ENCODE data around the gene CDH6. TPM values are rescaled to one million over a fixed set of nuclear protein-coding genes. Genes with fewer than 3 reads are reported as not detected.

Gene CDH6
- total RNA-seq, 2 experiments from 2014 or later, result not detected

- intact Hi-C loops (cut with DNase I, micrococcal nuclease), result no loop called here
- H3K27me3 Mint-ChIP-seq, result peaks cover 2% of the 10 kb centered on the region
- H3K27ac Mint-ChIP-seq, result no peak overlapping the region
- H3K9me3 Mint-ChIP-seq (ENCODE audit: low read depth), result no peaks in the 10 kb centered on the region
- ChIA-PET CTCF (no interaction called here), POLR2A (no interaction called here)
- no peaks in the 10 kb centered on the region for H3K36me3 Mint-ChIP-seq (ENCODE audit: low read depth)
- ATAC-seq (no peak), DNase-seq (no peak)
- no peaks in the 10 kb centered on the region for H3K4me1 Mint-ChIP-seq
- H3K4me3 Mint-ChIP-seq, result no peak overlapping the region
These were observed 33.2 kb downstream of the CDH6 start for GRCh38 chr5:31226651-31227050.

GRCh38 chr5:31229266-31229665, 35.8 kb downstream of the CDH6 start:
- Mint-ChIP-seq H3K4me3 (no peak overlapping the region), H3K36me3 (ENCODE audit: low read depth) (no peaks in the 10 kb centered on the region), H3K9me3 (ENCODE audit: low read depth) (no peaks in the 10 kb centered on the region), H3K4me1 (no peaks in the 10 kb centered on the region), H3K27ac (no peak overlapping the region), H3K27me3 (peaks cover 10% of the 10 kb centered on the region)
- POLR2A ChIA-PET, result no interaction called here
- intact Hi-C loops (cut with DNase I, micrococcal nuclease), result no loop called here
- DNase-seq, result no peak
- ATAC-seq, result no peak
- CTCF ChIA-PET, result interaction anchor here (0.9 kb wide), 2 partner anchors 18 to 242 kb away, joined by 3 read pairs; no protein-coding TSS in a partner anchor

DNA sequence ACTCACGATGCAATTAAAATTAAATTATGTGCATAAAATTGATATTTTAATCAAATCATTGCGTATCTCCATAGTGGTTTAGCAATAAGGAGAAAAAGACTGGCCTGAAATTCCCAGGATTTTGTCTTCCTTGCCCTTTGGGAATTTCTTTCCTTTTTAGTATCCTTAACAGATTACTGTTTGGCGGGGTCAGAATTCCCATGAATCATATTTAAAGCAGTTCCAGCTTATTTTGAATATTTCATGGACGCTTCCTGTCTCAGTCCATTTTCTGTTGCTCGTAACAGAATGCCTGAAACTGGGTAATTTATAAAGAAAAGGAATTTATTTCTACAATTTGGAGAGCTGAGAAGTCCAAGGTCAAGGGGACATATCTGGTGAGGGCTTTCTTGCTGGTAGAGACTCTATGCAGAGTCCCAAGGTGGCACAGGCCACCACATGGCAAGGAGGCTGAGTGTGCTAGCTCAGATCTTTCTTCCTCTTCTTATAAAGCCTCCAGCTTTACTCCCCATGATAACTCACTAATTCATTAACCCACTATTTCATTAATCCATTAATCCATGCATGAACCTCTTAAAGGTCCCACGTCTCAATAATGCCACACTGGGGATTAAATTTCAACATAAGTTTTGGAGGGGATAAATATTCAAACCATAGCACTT, 37.8 kb downstream of the CDH6 start:
- H3K4me3 Mint-ChIP-seq, result no peak overlapping the region
- no peak for ATAC-seq
- H3K4me1 Mint-ChIP-seq, result no peaks in the 10 kb centered on the region
- DNase-seq, result no peak
- CTCF ChIA-PET, result interaction anchor here (1.1 to 2.3 kb wide), 6 partner anchors 8 to 1190 kb away, joined by 3 to 8 read pairs (median 4); no protein-coding TSS in a partner anchor
- POLR2A ChIA-PET, result no interaction called here
- H3K27ac Mint-ChIP-seq, result no peak overlapping the region
- intact Hi-C loops (cut with DNase I, micrococcal nuclease), result loop anchor here in 1 of 2 experiments (5.0 kb wide), 1 partner anchor 829 kb away; no protein-coding TSS in a partner anchor
- peaks cover 7% of the 10 kb centered on the region for H3K27me3 Mint-ChIP-seq
- H3K9me3 Mint-ChIP-seq (ENCODE audit: low read depth), result no peaks in the 10 kb centered on the region
- no peaks in the 10 kb centered on the region for H3K36me3 Mint-ChIP-seq (ENCODE audit: low read depth)

DNA sequence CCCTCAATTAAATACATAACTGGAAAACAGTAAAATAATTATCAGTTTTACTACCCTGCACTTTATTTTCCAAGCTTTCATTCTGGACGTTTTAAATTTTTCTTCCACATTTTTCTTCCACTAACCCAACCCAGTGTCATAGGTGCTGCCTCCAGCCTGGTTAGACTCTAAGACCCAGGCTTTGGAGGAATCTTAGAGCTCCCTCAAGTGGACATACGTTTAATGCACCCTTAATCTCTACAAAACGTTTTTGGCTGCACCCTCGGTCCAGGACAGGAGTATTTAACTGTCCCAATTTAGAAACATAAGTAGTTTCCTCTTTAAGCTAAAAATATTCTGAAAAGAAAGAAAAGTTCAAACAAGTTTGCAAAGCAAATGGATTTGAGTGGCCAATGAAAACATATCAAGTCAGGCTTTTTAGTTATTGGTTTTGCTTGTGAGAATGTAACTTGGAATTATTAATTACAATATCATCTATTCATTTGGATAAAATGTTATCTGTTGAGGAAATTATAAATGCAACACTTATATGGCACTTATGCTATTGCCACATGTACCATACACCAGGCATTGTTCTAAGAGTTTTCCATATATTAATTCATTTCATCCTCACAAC, 38.9 kb downstream of the CDH6 start:
- peaks cover 13% of the 10 kb centered on the region for H3K27me3 Mint-ChIP-seq
- no peak overlapping the region for H3K4me3 Mint-ChIP-seq
- no peaks in the 10 kb centered on the region for H3K4me1 Mint-ChIP-seq
- intact Hi-C loops (cut with DNase I, micrococcal nuclease), result loop anchor here in 1 of 2 experiments (1.0 to 5.0 kb wide), 2 partner anchors 830 to 1192 kb away; no protein-coding TSS in a partner anchor
- DNase-seq, result peak; percentile 7
- H3K27ac Mint-ChIP-seq, result no peak overlapping the region
- ATAC-seq, result peak; percentile 39
- H3K9me3 Mint-ChIP-seq (ENCODE audit: low read depth), result no peaks in the 10 kb centered on the region
- ChIA-PET POLR2A (no interaction called here), CTCF (interaction anchor here (1.1 to 2.3 kb wide), 7 partner anchors 9 to 1191 kb away, joined by 3 to 8 read pairs (median 4); no protein-coding TSS in a partner anchor)
- no peaks in the 10 kb centered on the region for H3K36me3 Mint-ChIP-seq (ENCODE audit: low read depth)

DNA sequence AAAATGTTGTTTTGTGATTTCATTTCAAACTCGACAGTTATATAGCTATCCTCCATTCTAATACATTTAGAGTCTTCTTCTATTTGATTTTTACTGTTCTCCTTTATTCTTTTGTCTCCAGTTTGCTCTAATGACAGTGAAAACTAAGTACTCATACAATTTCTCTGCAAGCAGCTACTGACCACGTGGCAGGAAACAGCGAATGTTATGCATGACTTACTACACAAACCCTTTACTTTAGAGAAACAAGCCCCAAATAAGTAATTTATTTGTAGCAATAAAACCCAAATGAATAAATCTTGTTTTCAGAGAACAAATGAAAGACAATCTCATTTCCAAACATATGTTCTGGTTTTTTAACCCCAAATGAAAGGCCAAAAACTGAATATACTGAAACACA, 41.9 kb downstream of the CDH6 start:
- Mint-ChIP-seq H3K36me3 (ENCODE audit: low read depth) (no peaks in the 10 kb centered on the region), H3K27ac (no peak overlapping the region), H3K9me3 (ENCODE audit: low read depth) (no peaks in the 10 kb centered on the region), H3K27me3 (peaks cover 15% of the 10 kb centered on the region), H3K4me1 (no peaks in the 10 kb centered on the region), H3K4me3 (no peak overlapping the region)
- CTCF ChIA-PET, result no interaction called here
- ATAC-seq (no peak), DNase-seq (no peak)
- POLR2A ChIA-PET, result no interaction called here
- intact Hi-C loops (cut with DNase I, micrococcal nuclease), result no loop called here

DNA sequence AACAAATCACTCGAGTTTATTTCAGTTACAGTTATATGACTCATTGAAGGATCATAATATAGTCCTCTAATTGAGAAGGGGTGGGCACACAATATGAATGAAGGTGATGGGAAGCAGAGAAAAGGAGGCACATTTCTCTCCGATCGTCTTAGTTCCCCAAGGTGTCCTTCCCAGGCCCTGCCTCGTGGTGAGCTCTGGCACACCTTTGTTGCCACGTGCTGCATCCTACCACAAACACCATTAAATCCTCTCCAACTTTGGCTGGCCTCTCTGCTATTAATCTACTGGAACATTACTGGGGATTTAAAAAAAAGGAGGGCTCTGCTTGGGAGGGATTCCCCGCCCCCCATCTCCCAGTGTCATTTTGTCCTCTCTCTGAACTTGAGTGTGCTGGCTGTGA, 42.9 kb downstream of the CDH6 start:
- no peak for DNase-seq
- POLR2A ChIA-PET, result no interaction called here
- intact Hi-C loops (cut with DNase I, micrococcal nuclease), result no loop called here
- H3K9me3 Mint-ChIP-seq (ENCODE audit: low read depth), result no peaks in the 10 kb centered on the region
- H3K4me3 Mint-ChIP-seq, result no peak overlapping the region
- no peak overlapping the region for H3K27ac Mint-ChIP-seq
- CTCF ChIA-PET, result no interaction called here
- H3K4me1 Mint-ChIP-seq, result no peaks in the 10 kb centered on the region
- ATAC-seq, result no peak
- peaks cover 15% of the 10 kb centered on the region for H3K27me3 Mint-ChIP-seq
- H3K36me3 Mint-ChIP-seq (ENCODE audit: low read depth), result no peaks in the 10 kb centered on the region

- H3K27me3 Mint-ChIP-seq, result peaks cover 15% of the 10 kb centered on the region
- no peaks in the 10 kb centered on the region for H3K9me3 Mint-ChIP-seq (ENCODE audit: low read depth)
- ChIA-PET CTCF (no interaction called here), POLR2A (no interaction called here)
- no peaks in the 10 kb centered on the region for H3K36me3 Mint-ChIP-seq (ENCODE audit: low read depth)
- ATAC-seq, result no peak
- H3K4me3 Mint-ChIP-seq, result no peak overlapping the region
- intact Hi-C loops (cut with DNase I, micrococcal nuclease), result no loop called here
- H3K4me1 Mint-ChIP-seq, result no peaks in the 10 kb centered on the region
- H3K27ac Mint-ChIP-seq, result no peak overlapping the region
- no peak for DNase-seq
These were observed 43.7 kb downstream of the CDH6 start for GRCh38 chr5:31237174-31237573.

DNA sequence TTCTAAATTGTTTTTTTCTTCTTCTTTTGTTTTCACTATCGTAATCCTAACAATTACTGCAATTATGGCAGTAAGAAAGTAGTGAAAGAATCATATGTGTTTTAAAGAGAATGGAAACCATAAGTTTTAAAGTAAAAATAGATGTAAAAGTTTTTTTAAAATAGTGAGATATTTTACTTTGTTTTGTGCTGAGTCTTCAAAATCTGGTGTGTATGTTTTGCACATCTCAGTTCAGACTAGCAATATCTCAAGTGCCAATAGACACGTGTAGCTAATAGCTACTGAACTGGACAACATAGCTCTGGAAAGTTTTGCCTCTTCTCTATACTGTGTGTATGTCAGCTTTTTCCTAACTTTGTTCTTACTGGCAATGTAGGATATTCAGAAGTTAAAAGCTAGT, 45.0 kb downstream of the CDH6 start:
- ATAC-seq (no peak), DNase-seq (no peak)
- no peak overlapping the region for H3K4me3 Mint-ChIP-seq
- POLR2A ChIA-PET, result no interaction called here
- H3K27me3 Mint-ChIP-seq, result peaks cover 11% of the 10 kb centered on the region
- intact Hi-C loops (cut with DNase I, micrococcal nuclease), result no loop called here
- no peaks in the 10 kb centered on the region for H3K9me3 Mint-ChIP-seq (ENCODE audit: low read depth)
- CTCF ChIA-PET, result no interaction called here
- no peak overlapping the region for H3K27ac Mint-ChIP-seq
- no peaks in the 10 kb centered on the region for H3K4me1 Mint-ChIP-seq
- no peaks in the 10 kb centered on the region for H3K36me3 Mint-ChIP-seq (ENCODE audit: low read depth)

- Mint-ChIP-seq H3K9me3 (ENCODE audit: low read depth) (no peaks in the 10 kb centered on the region), H3K27me3 (no peaks in the 10 kb centered on the region), H3K27ac (no peak overlapping the region), H3K4me3 (no peak overlapping the region), H3K36me3 (ENCODE audit: low read depth) (no peaks in the 10 kb centered on the region), H3K4me1 (no peaks in the 10 kb centered on the region)
- ATAC-seq (no peak), DNase-seq (no peak)
- ChIA-PET POLR2A (no interaction called here), CTCF (interaction anchor here (1.0 kb wide), 1 partner anchor 26 kb away, joined by 3 read pairs; no protein-coding TSS in a partner anchor)
- intact Hi-C loops (cut with DNase I, micrococcal nuclease), result no loop called here
These were observed 51.4 kb downstream of the CDH6 start for GRCh38 chr5:31244921-31245320.

- intact Hi-C loops (cut with DNase I, micrococcal nuclease), result no loop called here
- no peak for ATAC-seq
- ChIA-PET CTCF (no interaction called here), POLR2A (no interaction called here)
- Mint-ChIP-seq H3K27ac (no peak overlapping the region), H3K4me3 (no peak overlapping the region), H3K36me3 (ENCODE audit: low read depth) (no peaks in the 10 kb centered on the region), H3K4me1 (no peaks in the 10 kb centered on the region), H3K27me3 (no peaks in the 10 kb centered on the region), H3K9me3 (ENCODE audit: low read depth) (no peaks in the 10 kb centered on the region)
- DNase-seq, result no peak
These were observed 53.9 kb downstream of the CDH6 start for GRCh38 chr5:31247381-31247780.

- POLR2A ChIA-PET, result no interaction called here
- no peak for ATAC-seq
- no peak for DNase-seq
- H3K4me3 Mint-ChIP-seq, result no peak overlapping the region
- CTCF ChIA-PET, result no interaction called here
- H3K27ac Mint-ChIP-seq, result no peak overlapping the region
- H3K27me3 Mint-ChIP-seq, result no peaks in the 10 kb centered on the region
- intact Hi-C loops (cut with DNase I, micrococcal nuclease), result no loop called here
- no peaks in the 10 kb centered on the region for H3K36me3 Mint-ChIP-seq (ENCODE audit: low read depth)
- H3K9me3 Mint-ChIP-seq (ENCODE audit: low read depth), result peaks cover 3% of the 10 kb centered on the region
- H3K4me1 Mint-ChIP-seq, result no peaks in the 10 kb centered on the region
These were observed 56.7 kb downstream of the CDH6 start for GRCh38 chr5:31250201-31250600.

- ChIA-PET CTCF (no interaction called here), POLR2A (no interaction called here)
- Mint-ChIP-seq H3K4me3 (no peak overlapping the region), H3K27ac (no peak overlapping the region), H3K36me3 (ENCODE audit: low read depth) (no peaks in the 10 kb centered on the region), H3K27me3 (no peaks in the 10 kb centered on the region), H3K4me1 (no peaks in the 10 kb centered on the region), H3K9me3 (ENCODE audit: low read depth) (peaks cover 3% of the 10 kb centered on the region)
- ATAC-seq (no peak), DNase-seq (no peak)
- intact Hi-C loops (cut with DNase I, micrococcal nuclease), result no loop called here
These were observed 57.5 kb downstream of the CDH6 start for GRCh38 chr5:31251032-31251431.

All from activated CD4-positive, alpha-beta T cell treated with anti-CD3 and anti-CD28 coated beads for 36 hours (primary cell).